Occipital lobe (tissue), 2 donors: ENCODE results near the gene EMP1. TPM values are rescaled to one million over a fixed set of nuclear protein-coding genes. Genes with fewer than 3 reads are reported as not detected.
A peak's percentile ranks its signal among the peaks of the same experiment; 100 is the strongest.

Experiments used
- DNase-seq: peaks from one replicate; lab custom pipeline; 2025; lab: John Stamatoyannopoulos, UW
- total RNA-seq: library from RNA; depleted of rRNA; stranded (reverse); fragments of >200 nt; gene quantifications from one replicate; pipeline ENCODE4 v1.2.3, GENCODE V29; 2014

Gene EMP1
- total RNA-seq, 1 donor from 2014 or later, result 6.6 TPM

DNA sequence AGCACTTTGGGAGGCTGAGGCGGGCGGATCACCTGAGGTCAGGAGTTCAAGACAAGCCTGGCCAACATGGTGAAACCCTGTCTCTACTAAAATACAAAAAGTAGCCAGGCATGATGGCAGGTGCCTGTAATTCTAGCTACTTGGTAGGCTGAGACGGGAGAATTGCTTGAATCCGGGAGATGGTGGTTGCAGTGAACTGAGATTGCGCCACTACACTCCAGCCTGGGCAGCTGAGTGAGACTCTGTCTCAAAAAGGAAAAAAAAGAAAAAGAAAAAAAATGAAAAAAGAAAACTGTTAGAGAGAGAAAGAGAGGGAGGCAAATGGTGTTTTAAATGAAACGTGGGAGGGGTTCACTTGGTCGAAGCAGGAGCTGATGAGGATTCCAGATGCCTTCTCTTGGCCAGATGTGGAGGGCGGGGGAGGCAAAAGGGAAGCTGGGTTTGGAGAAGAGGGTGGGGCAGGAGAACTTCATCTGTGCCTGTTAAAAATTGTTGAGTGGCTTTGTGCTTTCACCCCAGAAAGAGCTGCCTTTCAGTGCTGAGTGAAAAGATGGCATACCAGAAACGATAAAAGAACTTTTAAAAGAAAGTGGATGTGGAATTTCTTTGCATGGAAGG, 1.1 kb downstream of the EMP1 start:
- no peak for DNase-seq

DNA sequence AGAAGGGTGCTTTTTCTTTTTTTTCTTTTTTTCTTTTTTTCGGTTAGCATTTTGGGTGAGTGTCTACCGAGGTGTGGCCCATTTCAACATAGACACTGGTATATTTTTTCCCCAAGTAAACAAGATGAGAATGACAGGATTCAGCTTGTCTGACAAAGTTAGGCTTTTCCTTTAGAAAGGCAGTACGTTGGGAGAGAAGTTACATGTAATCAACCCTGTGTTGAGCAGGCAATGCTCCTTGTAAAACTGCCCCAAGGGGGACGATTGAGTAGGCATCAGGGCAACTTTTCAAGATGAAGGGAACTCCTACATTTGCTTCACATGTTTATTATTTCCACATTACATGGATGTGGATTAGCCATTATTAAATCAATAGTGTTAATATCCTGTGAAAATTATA, 1.7 kb downstream of the EMP1 start:
- no peak for DNase-seq

DNA sequence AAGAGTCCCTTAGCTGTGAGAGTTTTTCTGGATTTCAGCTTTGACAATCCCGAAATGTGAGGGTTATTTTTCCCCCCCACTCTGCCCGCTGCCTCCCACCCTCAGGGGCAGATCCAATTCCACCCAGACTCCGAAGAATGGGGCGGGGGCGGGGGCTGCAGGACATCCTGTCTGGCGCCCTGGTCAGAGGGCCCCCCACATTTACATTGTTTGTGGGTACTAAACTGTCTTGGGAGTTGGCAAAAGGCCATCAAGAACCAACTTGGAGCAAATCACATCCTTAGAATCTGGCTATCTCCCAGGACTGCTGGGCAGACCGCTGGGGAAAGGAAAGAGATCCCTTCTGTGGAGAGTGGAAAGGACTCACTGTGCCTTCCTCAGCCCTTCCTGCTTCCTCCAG, 2.4 kb downstream of the EMP1 start:
- DNase-seq, result no peak

DNA sequence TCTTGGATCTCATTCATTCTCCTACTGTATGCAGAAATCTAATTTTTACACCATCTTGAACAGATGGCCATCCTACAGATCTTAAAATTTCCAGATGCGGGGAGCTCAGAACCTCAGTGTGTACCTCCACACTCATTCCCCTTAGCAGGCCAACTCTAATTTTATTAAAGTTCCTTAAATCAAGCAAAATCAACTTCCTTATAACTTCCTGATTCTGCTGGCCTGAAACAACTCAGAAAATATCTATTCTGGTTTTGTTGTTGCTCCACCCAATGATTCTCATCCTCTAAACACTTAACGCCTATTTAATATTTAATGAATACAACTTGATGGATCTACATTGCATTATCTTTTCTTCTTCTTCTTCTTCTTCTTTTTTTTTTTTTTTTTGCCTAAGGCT, 3.1 kb downstream of the EMP1 start:
- DNase-seq, result no peak

DNA sequence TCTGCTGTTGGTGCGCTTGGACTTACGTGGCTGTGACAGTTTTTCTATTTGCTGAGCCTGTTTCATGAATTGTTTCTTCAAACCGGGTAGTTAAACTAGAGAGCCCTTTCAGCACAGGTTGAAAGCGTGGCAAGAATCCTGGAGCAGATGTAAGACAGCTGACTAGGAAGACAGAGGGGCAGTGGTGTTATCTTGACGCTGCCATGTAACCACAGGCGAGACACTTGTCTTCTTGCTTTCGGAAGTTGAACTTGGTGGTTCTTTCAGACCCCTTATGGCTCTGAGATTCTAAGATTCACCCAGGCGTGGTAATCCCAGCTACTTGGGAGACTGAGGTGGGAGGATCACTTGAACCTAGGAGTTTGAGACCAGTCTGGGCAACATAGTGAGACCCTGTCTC, 4.3 kb downstream of the EMP1 start:
- no peak for DNase-seq

DNA sequence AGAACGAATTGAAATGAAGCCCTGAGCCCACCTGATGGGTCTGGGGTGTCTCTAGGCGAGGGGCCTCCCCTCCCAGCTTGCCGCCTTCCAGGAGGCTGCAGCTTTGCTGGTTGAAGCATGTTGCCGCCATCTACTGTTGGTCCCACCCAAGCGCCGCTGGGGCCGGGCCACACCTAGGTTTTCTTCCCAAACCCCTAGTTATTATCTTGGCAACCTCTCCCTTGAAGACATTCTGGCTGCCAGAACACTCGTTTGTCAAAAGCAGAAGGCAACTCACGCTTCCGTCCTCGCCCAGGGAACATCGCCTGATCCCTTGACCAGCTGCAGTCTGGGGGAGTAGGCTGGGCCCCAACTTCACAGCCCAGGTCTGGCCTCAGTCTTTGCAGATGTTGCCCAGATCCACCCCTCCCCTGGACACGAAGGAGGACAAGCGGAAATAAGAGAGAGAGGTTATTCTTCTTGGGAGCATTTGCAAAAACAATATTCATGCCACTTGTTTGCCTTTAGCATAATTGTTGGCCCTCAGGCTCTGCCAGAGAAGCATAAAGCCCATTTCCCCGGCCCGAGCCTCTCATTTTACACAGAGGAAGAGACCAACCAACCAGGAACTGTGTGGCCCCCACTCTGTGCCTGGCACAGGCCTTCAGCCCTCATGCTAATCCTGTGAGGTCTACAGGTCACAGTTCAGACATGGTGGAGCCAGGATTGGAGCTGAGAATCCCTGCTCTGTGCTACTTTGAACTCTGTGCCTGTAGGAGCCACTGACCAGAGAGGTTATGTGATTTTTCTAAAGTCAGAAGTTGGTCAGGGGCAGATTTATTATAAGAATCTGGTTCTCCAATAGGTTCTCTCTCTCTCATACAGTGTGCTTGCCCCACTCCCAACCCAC, 6.8 kb downstream of the EMP1 start:
- DNase-seq, result no peak

DNA sequence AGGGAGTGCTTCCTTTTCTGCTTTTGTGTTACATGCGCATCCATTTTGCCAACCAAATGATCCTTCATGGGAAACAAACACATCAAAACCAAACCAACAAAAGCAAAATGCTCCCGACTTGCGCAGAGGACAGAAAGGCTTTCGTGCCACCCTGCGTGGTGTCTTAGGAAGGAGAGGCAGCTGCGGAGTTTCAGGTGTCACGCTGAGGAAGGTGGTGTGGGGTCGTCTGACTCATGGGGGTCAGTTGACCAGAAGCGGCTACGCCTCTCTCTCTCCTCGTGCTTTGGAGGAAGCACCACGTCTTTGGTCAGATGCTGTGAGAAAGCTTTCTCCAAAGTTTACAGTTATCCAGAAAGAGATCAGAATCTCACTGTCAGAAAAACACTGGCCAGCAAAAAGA, 7.9 kb downstream of the EMP1 start:
- no peak for DNase-seq

DNA sequence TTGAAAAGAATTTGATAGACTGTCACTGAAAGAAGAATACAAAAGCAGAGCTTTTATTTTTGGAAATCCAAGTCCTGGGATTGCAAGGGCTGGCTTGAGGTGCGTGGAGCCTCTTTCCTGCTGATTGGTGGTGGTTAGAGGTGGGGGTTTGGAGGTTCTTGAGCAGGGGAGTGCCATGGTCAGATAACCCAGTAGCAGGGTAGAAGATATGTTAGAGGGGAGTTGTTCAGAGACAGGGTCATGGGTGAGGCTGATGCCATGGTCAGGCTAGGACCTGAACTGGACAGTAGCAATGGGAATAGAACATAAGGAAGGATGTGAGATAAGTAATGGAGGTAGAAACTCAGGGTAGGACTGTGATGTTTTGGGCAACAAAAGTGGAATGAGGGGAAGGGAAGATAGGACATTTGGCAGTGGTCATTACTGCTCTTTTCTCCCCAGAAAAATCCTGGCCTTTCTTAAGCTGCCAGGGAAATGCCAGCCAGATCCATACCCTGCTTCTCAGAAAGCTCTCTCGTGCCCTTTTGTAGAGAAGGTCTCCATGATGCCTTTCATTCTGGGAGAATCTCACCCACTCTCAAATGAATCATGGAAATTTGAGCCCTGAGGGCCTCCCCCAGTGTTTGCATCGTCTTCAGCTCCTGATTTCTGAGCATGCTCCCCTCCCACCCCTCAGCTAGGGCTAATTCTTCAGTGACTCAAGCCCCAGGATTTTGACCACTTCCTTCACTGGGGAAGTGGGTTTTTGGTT, 9.5 kb downstream of the EMP1 start:
- no peak for DNase-seq

DNA sequence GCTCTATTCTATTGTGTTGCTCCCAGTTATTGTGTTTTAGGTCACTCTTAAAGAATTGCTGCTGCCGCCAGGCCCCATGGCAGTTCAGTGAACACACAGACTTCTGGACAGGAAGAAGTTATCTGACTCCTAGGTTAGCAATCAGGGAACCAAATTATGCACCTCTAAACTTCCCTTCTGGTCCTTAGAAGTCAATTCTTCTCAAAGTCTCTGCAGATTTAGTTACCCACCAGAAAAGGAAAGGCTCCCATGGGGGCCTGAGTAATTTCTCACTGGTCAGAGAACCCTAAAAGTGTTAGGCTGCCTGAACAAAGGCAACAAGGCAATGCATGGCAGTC, 10.0 kb downstream of the EMP1 start:
- no peak for DNase-seq

DNA sequence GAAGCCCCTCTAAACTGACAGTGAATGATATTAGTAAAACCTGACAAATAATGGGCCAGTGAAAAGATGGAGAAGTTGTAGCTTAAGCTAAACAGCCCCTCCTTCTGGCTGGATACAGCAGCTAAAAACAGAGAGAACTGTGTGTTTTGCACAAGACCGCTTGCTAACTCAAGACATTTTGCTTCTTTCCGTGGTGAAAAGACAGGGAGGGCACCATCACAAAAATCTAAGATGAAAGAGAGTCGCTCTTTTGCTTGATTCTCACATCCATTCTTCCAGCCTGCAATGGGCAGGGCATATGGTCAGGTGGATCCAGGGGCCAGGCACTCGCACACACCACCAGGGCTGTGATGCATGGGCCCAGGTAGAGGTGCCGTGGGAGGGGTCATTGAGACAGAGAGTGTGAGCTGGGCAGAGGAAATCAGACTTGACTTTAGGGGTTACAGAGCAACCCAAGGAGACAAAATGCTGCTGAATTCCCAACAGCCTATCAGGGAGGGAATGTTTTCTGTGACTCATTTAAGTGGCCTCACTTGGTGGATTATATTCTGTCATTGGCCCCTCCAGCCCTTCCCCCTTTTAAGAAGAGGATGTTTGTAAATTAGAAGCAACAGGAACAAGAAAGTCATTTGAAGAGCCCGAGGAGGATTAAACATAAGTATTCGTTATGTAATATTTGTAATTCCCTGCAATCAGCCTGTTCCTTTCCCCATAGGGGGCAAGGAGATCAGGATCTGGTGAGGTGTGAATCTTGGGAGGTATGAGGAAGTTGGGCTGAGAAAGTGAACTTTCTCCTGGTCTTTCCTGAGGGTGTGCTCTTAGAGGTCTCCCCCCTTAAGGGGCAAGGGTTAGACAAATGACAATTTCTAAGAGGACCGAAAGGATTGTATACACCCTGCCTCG, 12.3 kb downstream of the EMP1 start:
- no peak for DNase-seq

DNA sequence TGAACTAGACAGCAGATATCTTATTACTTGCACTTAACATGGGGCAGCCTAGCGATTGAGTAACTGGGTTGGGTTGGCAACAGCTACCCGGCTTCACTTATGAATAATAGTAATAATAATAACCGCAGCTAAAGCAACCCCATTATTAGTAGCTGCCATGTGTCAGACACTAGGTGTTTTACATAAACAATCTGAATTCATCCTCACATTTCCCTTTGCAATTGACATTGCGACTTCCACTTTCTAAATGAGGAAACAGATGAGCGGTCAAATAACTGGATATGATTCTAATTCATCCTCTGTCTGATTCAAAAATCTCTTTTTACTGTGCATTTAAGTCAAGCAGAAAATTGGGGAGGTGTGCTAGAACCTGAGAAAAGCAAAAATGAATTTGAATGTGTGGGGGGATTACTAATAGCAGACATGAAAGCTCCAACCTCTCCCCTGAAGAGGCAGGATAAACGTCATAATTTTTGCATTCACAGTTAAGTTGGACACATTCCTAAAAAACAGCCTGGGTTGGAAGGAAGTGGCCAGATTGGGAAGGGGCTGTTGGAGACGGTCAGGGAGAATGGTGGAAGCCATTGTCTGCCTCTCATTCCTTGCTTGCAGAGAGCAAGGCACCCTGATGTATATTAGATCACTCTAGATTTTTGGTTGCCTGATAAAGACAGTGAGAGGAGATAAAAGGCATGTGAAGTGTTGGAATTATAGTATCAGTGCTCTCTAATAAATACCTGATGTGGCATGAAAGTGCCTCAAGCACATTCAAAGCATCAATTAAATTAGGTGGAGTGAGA, 13.1 kb downstream of the EMP1 start:
- no peak for DNase-seq

DNA sequence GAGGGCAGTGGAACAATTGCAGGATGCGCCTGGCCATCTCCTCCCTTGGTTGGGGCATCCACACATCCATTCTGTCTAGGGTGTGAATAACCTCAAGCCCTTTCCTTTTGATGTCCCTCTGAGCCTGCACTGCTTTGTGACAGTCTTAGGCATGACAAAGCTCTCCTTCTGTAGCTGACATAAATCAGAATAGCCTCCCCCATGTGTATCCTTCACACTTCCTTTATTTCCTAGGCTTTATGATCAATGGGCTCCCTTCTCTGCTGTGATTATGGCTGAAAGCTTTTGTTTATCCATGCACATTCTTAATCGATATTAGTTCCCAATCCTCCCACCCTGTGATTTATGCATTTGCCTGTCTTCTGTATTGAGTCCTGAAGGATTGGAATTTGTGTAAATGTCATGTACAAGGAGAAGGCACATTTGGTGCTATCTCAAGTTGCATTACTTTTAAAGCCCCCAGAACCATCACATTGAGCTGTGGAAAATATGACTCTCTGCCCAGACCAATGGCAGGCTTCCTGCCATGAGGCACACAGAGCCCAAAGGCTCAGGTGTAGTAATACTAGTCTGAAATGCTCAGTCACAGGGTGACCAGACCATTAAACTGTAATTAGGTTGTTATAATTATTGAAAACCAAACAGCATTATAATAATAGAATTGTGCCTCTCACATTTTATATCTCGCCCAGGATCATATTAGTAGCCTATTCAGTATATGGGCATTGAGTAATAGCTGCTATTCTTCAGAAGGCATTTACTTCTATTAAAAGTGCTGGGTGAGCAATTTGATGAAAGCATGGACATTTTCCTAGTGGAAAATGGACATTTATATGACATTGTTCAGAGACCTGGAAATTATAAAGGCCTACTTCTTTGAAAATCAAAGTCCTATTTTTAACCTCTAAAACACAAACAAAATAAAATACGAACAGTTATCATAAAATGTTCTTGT, 14.0 kb downstream of the EMP1 start:
- DNase-seq, result no peak

DNA sequence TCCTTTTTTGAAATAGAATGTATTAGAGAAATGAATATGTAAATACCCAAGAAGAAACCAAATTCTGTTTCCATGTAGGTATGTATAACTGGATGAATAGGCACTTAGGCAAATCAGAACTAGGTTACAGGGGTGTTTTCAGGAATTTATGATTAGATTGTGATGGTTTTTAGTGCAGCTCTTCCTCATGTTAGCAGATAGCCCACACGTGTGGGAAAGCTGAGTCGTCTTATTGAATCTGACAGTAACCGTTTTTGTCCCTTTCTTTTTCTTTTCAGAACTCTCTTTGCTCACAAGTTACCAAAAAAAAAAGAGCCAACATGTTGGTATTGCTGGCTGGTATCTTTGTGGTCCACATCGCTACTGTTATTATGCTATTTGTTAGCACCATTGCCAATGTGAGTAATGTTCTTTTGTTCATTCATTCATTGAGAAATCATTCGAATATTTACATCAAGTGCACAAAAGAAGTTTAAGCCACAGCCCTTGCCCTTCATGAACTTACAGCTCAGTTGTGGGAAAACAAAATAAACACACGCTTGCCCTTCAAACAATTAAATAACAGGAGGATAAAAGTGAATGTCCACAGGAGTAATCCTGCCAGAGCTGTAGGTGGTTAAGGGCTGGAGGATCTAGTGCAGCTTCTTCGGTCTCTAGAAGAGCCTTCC, 14.8 kb downstream of the EMP1 start:
- no peak for DNase-seq

DNA sequence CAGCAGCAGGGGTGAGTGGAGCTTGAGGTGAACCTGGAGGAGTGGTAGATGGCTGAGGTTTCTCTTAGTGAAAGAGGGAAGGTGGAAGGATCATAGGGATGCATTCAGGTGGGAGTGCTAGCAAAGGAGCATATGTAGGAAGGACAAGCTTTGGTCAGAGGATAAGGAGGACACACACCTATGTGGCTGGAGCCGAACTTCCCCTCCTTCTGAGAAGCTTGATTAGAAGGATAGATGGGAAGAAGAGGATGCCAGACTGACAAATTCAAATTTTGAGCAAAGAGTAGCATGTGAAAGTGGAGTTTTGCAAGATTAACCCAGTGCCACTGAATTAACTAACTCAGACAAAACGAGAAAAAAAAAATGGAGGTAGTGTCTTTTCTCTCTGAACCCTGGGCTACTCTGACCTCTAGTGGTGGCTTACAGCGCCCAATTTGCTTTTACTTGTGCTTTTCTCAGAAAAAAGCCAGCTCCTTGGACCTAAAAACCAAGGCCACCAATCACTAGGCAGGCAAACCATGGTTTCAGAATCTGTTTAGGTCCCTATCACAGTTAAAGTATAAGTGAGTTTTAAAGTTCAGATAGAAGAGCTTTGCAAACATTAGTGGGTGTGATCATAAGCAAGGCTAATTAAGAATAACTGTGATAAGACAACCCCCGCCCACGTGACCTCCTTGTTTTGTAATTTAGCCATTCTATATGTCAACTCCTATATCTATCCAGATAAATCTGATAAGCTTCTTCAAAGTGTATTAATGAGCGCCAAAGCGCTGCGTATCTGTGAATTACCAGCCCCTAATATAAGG, 15.5 kb downstream of the EMP1 start:
- DNase-seq, result peak; percentile 33

DNA sequence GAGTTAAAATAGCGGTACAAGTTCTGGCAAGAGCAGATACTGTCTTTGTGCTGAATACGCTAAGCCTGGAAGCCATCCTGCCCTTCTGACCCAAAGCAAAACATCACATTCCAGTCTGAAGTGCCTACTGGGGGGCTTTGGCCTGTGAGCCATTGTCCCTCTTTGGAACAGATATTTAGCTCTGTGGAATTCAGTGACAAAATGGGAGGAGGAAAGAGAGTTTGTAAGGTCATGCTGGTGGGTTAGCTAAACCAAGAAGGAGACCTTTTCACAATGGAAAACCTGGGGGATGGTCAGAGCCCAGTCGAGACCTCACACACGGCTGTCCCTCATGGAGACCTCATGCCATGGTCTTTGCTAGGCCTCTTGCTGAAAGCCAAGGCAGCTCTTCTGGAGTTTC, 18.5 kb downstream of the EMP1 start:
- DNase-seq, result no peak

DNA sequence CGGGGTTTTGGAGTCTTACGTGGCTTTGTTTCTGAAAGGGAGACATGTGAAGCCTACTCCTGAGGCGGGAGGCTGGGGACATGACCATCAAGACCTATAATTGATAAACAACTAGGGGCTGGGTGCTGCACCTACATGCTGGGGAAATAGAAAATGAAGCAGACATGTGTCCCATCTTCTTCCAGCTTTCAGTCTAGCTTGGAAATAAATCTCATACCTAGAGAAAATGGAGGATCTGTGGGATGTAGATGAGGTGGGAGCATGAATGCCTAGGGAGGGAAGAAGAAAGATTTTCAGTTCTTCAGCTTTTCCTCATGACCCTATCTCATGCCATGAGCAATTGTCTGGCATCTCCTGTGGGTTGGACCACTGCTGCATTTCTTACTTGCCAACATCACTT, 22.1 kb downstream of the EMP1 start:
- DNase-seq, result no peak

DNA sequence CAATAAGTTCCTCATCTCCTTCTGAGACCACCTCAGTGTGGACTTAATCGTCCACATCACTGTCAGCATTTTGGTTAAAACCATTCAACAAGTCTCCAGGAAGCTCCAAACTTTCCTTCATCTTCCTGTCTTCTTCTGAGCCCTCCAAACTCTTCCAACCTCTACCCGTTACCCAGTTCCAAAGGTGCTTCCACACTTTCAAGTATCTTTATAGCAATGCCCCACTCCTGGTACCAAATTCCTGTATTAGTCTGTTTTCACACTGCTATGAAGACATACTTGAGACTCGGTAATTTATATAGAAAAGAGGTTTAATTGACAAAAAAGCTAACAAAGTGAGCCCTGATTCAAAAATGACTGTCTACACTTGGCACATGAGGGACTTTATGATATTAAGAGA, 22.8 kb downstream of the EMP1 start:
- DNase-seq, result no peak

DNA sequence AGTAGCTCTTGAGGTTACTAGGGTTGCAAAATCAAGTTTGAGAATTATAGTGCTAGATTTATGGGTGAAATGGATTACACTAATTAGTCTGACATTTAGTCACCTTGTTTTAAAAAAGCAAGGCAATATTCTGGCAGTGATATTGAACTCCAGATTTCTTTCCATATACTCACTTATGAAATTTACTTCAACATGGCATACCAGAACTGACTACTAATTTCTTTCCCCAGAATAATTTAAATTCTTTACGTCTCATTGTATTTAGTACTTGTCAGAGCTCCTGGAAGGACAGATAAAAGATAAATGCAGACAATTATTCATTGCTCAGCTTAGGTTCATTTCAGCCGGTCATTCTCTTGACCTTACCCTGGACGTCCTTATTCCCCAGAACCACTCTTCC, 24.3 kb downstream of the EMP1 start:
- DNase-seq, result no peak
